GM19238 (cell line): Measurements from ENCODE around the gene YJEFN3.

Experiments
- DNase-seq: peaks from one replicate; pipeline ENCODE4 v3.0.0; 2011; ENCODE audit warnings: low spot score; ENCODE audit not compliant: insufficient read length

The YJEFN3 gene

GRCh38 chr19:19523177-19523576, 5.5 kb upstream of the YJEFN3 start:
- no peak for DNase-seq

- no peak for DNase-seq
Measured at GRCh38 chr19:19524053-19524452, 4.7 kb upstream of the YJEFN3 start.

- DNase-seq = no peak
Measured at GRCh38 chr19:19525611-19526380, 2.9 kb upstream of the YJEFN3 start.

- no peak for DNase-seq
Measured at GRCh38 chr19:19526581-19527370, 1.9 kb upstream of the YJEFN3 start.

- no peak for DNase-seq
Measured at GRCh38 chr19:19527371-19527656, 1.4 kb upstream of the YJEFN3 start.

- DNase-seq = no peak
Measured at GRCh38 chr19:19527674-19528625, 761 bp upstream of the YJEFN3 start.

- no peak for DNase-seq
Measured at GRCh38 chr19:19529783-19530422, 1.2 kb downstream of the YJEFN3 start.

GRCh38 chr19:19530423-19530804, 1.7 kb downstream of the YJEFN3 start:
- DNase-seq = no peak

- no peak for DNase-seq
Measured at GRCh38 chr19:19530889-19531288, 2.2 kb downstream of the YJEFN3 start.

GRCh38 chr19:19531951-19532805, 3.5 kb downstream of the YJEFN3 start:
- peak; percentile 85 for DNase-seq

- no peak for DNase-seq
Measured at GRCh38 chr19:19532806-19533701, 4.3 kb downstream of the YJEFN3 start.

GRCh38 chr19:19533841-19534240, 5.1 kb downstream of the YJEFN3 start:
- no peak for DNase-seq

- DNase-seq = no peak
Measured at GRCh38 chr19:19534556-19535265, 6.0 kb downstream of the YJEFN3 start.

GRCh38 chr19:19535311-19536191, 6.8 kb downstream of the YJEFN3 start:
- no peak for DNase-seq

GRCh38 chr19:19537075-19538048, 8.7 kb downstream of the YJEFN3 start:
- no peak for DNase-seq

GRCh38 chr19:19538061-19538784, 9.5 kb downstream of the YJEFN3 start, which contains the start of gene CILP2:
Gene CILP2 (plus strand): TSS chr19:19538265. CDS start chr19:19538350, 85 bp downstream.
- DNase-seq = no peak
